DND-41 (cell line): ENCODE data around the gene MAPK12.
A peak's percentile ranks its signal among the peaks of the same experiment; 100 is the strongest.

ENCODE experiments used
- CTCF ChIP-seq: IDR thresholded peaks from 2 replicates; pipeline ENCODE4 v1.5.1; 2012; ENCODE audit warnings: borderline replicate concordance, low read length, moderate library complexity, mild to moderate bottlenecking; ENCODE audit not compliant: poor library complexity, severe bottlenecking; ENCODE audit errors: extremely low read depth
- EZH2 ChIP-seq: IDR thresholded peaks from 3 replicates; pipeline ENCODE4 v1.6.1; 2012; ENCODE audit warnings: borderline replicate concordance, low read depth, mild to moderate bottlenecking, moderate library complexity, low read length, inconsistent platforms; ENCODE audit not compliant: severe bottlenecking

- peak; percentile 54 for TF ChIP-seq CTCF
- no peak for TF ChIP-seq EZH2
Measured at GRCh38 chr22:50206599-50206998, 54.9 kb downstream of the MAPK12 start.
